Parathyroid adenoma (tissue), 2 donors: ENCODE results near the gene TTC28.

Experiments
- H2AFZ ChIP-seq: fragments of 300-600 bp; sonication (generic); one replicate; pipeline ENCODE4 v1.7.0; 2017; ENCODE audit warnings: antibody characterized with exemption, mild to moderate bottlenecking
- H3K27ac ChIP-seq: fragments of 300-600 bp; sonication (generic); one replicate; pipeline ENCODE4 v1.7.0; 2017
- H3K27me3 ChIP-seq: fragments of 300-600 bp; sonication (generic); one replicate; pipeline ENCODE4 v1.7.0; 2017; ENCODE audit warnings: low read length; ENCODE audit not compliant: control insufficient read depth, insufficient read depth
- H3K36me3 ChIP-seq: fragments of 300-600 bp; sonication (generic); one replicate; pipeline ENCODE4 v1.7.0; 2017; ENCODE audit warnings: low read length; ENCODE audit not compliant: control insufficient read depth, insufficient read depth
- H3K4me1 ChIP-seq: fragments of 300-600 bp; sonication (generic); one replicate; pipeline ENCODE4 v1.7.0; 2017; ENCODE audit warnings: control low read depth
- H3K4me2 ChIP-seq: fragments of 300-600 bp; sonication (generic); one replicate; pipeline ENCODE4 v1.7.0; 2017; ENCODE audit warnings: low read length
- H3K4me3 ChIP-seq: fragments of 300-600 bp; sonication (generic); one replicate; pipeline ENCODE4 v1.7.0; 2017; ENCODE audit warnings: low read depth, low read length
- H3K79me2 ChIP-seq: fragments of 300-600 bp; sonication (generic); one replicate; pipeline ENCODE4 v1.7.0; 2017; ENCODE audit warnings: control low read depth
- H3K9ac ChIP-seq: fragments of 300-600 bp; sonication (generic); one replicate; pipeline ENCODE4 v1.7.0; 2017; ENCODE audit warnings: mild to moderate bottlenecking
- H3K9me3 ChIP-seq: fragments of 300-600 bp; sonication (generic); one replicate; pipeline ENCODE4 v1.7.0; 2017; ENCODE audit warnings: low read length; ENCODE audit not compliant: control insufficient read depth
- TF ChIP-seq, protein P1 (sequence below): fragments of 300-600 bp; sonication (generic); IDR thresholded peaks from one replicate; pipeline ENCODE4 v1.7.0; 2017; ENCODE audit warnings: antibody characterized with exemption, mild to moderate bottlenecking
- donor health status: primary hyperparathyroidism.

The TTC28 gene

GRCh38 chr22:27930331-27931060 is 749.1 kb downstream of the TTC28 start:
- H3K4me1 ChIP-seq = no peaks in the 10 kb centered on the region
- no peaks in the 10 kb centered on the region for H3K9me3 ChIP-seq
- H3K27me3 ChIP-seq = no peaks in the 10 kb centered on the region
- H2AFZ ChIP-seq = no peak overlapping the region
- no peaks in the 10 kb centered on the region for H3K36me3 ChIP-seq
- no peak overlapping the region for H3K4me3 ChIP-seq
- H3K4me2 ChIP-seq = no peak overlapping the region
- TF ChIP-seq, protein P1, sequence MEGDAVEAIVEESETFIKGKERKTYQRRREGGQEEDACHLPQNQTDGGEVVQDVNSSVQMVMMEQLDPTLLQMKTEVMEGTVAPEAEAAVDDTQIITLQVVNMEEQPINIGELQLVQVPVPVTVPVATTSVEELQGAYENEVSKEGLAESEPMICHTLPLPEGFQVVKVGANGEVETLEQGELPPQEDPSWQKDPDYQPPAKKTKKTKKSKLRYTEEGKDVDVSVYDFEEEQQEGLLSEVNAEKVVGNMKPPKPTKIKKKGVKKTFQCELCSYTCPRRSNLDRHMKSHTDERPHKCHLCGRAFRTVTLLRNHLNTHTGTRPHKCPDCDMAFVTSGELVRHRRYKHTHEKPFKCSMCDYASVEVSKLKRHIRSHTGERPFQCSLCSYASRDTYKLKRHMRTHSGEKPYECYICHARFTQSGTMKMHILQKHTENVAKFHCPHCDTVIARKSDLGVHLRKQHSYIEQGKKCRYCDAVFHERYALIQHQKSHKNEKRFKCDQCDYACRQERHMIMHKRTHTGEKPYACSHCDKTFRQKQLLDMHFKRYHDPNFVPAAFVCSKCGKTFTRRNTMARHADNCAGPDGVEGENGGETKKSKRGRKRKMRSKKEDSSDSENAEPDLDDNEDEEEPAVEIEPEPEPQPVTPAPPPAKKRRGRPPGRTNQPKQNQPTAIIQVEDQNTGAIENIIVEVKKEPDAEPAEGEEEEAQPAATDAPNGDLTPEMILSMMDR = no peak
- no peak overlapping the region for H3K9ac ChIP-seq
- H3K79me2 ChIP-seq = peaks cover 4% of the 10 kb centered on the region
- no peak overlapping the region for H3K27ac ChIP-seq
